ENCODE measurements around the gene USP33. TPM values are rescaled to one million over a fixed set of nuclear protein-coding genes. Genes with fewer than 3 reads are reported as not detected.
A peak's percentile ranks its signal among the peaks of the same experiment; 100 is the strongest.

USP33 gene
- total and polyA plus RNA-seq, 2 of the 13 experiments (the other 11 are each of a cell fraction or from before 2014, with no cell fraction given) = 32.0 to 49.1 TPM

DNA sequence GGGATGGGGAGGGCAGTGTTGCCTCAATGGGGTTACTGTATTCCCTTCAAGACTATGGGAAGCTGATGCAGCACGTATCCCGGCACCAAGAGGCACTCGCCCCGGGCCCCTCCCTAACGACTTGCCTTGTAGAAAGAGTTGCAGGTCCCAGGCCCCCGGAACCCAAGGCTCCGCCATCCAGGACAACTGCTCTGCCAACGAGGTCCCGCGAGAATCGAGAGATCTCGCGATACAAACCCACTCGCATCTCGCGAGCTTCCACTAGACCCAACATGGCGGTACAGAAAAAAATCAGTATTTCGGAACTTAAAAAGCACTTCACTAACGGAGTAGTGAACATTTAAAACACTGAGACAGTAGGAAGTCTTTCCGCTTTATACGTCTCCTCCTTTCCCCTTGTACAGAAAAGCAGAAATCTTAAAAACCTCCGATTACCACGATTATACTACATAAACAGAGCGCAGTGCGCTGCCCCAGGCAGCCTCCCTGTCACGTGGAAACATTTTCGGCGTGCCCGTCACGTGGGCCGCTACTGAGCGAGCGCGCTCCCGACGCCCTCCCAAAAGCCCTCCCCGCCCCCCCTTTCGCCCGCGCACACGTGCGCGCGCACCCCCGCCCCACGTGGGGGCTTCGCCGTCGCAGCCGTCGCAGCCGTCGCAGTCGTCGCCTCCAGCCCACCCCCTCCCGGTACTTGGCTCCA lies 77.0 kb downstream of the USP33 start, which contains the start of gene ZZZ3 (continued):
- TF ChIP-seq FOSL2 (CRISPR knock-in tag; IDR thresholded peaks at IDR 0.05) (no peak; the same call in 1 of the 2 replicates), ZNF20 (CRISPR knock-in tag; IDR thresholded peaks at IDR 0.05) (no peak), BORCS8-MEF2B (CRISPR knock-in tag; IDR thresholded peaks at IDR 0.05) (no peak), ZNF709 (CRISPR knock-in tag; IDR thresholded peaks at IDR 0.05) (0 out of 2 replicates have a peak, but pooled peaks have one; percentile 26), BRF2 (CRISPR knock-in tag; IDR thresholded peaks at IDR 0.05) (no peak; the same call in 1 of the 2 replicates), ZNF510 (CRISPR knock-in tag; IDR thresholded peaks at IDR 0.05; ENCODE audit: low read depth) (peak; percentile 92), TRIM24 (CRISPR knock-in tag; IDR thresholded peaks at IDR 0.05) (no peak), PCBP2 (optimal IDR thresholded peaks at IDR 0.05; ENCODE audit: low read depth, low read length, poor library complexity, severe bottlenecking) (no peak), GATAD2A (CRISPR knock-in tag; IDR thresholded peaks at IDR 0.05) (peak; percentile 50; the same call in 1 of the 2 replicates), RFX1 (IDR thresholded peaks at IDR 0.05) (no peak), JUN (CRISPR knock-in tag; IDR thresholded peaks at IDR 0.05) (no peak), ZSCAN31 (CRISPR knock-in tag; IDR thresholded peaks at IDR 0.05; ENCODE audit: low read depth) (peak; percentile 18; the same call in 1 of the 2 replicates), SP1 (IDR thresholded peaks at IDR 0.05) (peak; percentile 80; the same call in 1 of the 2 replicates), SP1 (CRISPR knock-in tag; IDR thresholded peaks at IDR 0.05) (0 out of 2 replicates have a peak, but pooled peaks have one; percentile 17), ZNF460 (CRISPR knock-in tag; IDR thresholded peaks at IDR 0.05; ENCODE audit: borderline replicate concordance) (no peak), SOX13 (IDR thresholded peaks at IDR 0.05) (no peak; the same call in 1 of the 2 replicates), SOX13 (CRISPR knock-in tag; conservative IDR thresholded peaks at IDR 0.05 in 1 of 2, IDR thresholded peaks at IDR 0.05 in 1 of 2) (peak in 1 of 2 experiments; percentile 29; a peak in 1 of 4 replicates), ZC3H4 (CRISPR knock-in tag; IDR thresholded peaks at IDR 0.05; ENCODE audit: borderline replicate concordance) (no peak), ZNF557 (CRISPR knock-in tag; IDR thresholded peaks at IDR 0.05) (no peak), TOE1 (CRISPR knock-in tag; IDR thresholded peaks at IDR 0.05) (no peak), YEATS4 (CRISPR knock-in tag; IDR thresholded peaks at IDR 0.05; ENCODE audit: borderline replicate concordance) (peak; percentile 79; the same call in 1 of the 2 replicates), ZSCAN9 (CRISPR knock-in tag; IDR thresholded peaks at IDR 0.05; ENCODE audit: borderline replicate concordance) (no peak), POGZ (CRISPR knock-in tag; IDR thresholded peaks at IDR 0.05) (peak; percentile 76), KDM2A (CRISPR knock-in tag; IDR thresholded peaks at IDR 0.05; ENCODE audit: borderline replicate concordance, low read depth) (peak; percentile 71), HMG20B (CRISPR knock-in tag; conservative IDR thresholded peaks at IDR 0.05) (no peak), ZNF790 (CRISPR knock-in tag; IDR thresholded peaks at IDR 0.05; ENCODE audit: borderline replicate concordance) (no peak; the same call in 1 of the 2 replicates)
- TF ChIP-seq, protein P1, sequence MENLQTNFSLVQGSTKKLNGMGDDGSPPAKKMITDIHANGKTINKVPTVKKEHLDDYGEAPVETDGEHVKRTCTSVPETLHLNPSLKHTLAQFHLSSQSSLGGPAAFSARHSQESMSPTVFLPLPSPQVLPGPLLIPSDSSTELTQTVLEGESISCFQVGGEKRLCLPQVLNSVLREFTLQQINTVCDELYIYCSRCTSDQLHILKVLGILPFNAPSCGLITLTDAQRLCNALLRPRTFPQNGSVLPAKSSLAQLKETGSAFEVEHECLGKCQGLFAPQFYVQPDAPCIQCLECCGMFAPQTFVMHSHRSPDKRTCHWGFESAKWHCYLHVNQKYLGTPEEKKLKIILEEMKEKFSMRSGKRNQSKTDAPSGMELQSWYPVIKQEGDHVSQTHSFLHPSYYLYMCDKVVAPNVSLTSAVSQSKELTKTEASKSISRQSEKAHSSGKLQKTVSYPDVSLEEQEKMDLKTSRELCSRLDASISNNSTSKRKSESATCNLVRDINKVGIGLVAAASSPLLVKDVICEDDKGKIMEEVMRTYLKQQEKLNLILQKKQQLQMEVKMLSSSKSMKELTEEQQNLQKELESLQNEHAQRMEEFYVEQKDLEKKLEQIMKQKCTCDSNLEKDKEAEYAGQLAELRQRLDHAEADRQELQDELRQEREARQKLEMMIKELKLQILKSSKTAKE (CRISPR knock-in tag; IDR thresholded peaks at IDR 0.05; ENCODE audit: borderline replicate concordance) = no peak
- TF ChIP-seq, protein P2, sequence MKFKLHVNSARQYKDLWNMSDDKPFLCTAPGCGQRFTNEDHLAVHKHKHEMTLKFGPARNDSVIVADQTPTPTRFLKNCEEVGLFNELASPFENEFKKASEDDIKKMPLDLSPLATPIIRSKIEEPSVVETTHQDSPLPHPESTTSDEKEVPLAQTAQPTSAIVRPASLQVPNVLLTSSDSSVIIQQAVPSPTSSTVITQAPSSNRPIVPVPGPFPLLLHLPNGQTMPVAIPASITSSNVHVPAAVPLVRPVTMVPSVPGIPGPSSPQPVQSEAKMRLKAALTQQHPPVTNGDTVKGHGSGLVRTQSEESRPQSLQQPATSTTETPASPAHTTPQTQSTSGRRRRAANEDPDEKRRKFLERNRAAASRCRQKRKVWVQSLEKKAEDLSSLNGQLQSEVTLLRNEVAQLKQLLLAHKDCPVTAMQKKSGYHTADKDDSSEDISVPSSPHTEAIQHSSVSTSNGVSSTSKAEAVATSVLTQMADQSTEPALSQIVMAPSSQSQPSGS (CRISPR knock-in tag; IDR thresholded peaks at IDR 0.05) = 0 out of 2 replicates have a peak, but pooled peaks have one; percentile 28
